COLO668 (cell line): ENCODE measurements around the gene EXOC4.

Experiments
- DNase-seq: peaks from one replicate; lab custom pipeline; 2025; ENCODE audit not compliant: unreplicated experiment; lab: John Stamatoyannopoulos, UW

Gene EXOC4

GRCh38 chr7:133853706-133854276 lies 600.9 kb downstream of the EXOC4 start:
- peak; percentile 47 for DNase-seq

GRCh38 chr7:133854739-133855138 lies 601.9 kb downstream of the EXOC4 start:
- no peak for DNase-seq

GRCh38 chr7:133857376-133858119 lies 604.7 kb downstream of the EXOC4 start:
- no peak for DNase-seq

GRCh38 chr7:133858311-133858710 lies 605.4 kb downstream of the EXOC4 start:
- DNase-seq = no peak

- DNase-seq = peak; percentile 56
Observed at GRCh38 chr7:133859231-133859630, 606.4 kb downstream of the EXOC4 start.

- no peak for DNase-seq
Observed at GRCh38 chr7:133859871-133860450, 607.1 kb downstream of the EXOC4 start.

- DNase-seq = no peak
Observed at GRCh38 chr7:133860628-133861335, 607.9 kb downstream of the EXOC4 start.

GRCh38 chr7:133861876-133862275 lies 609.0 kb downstream of the EXOC4 start:
- DNase-seq = no peak

- DNase-seq = peak; percentile 24
Observed at GRCh38 chr7:133863362-133864061, 610.6 kb downstream of the EXOC4 start.

- DNase-seq = no peak
Observed at GRCh38 chr7:133869556-133869955, 616.7 kb downstream of the EXOC4 start.

GRCh38 chr7:133871757-133872156 lies 618.9 kb downstream of the EXOC4 start:
- DNase-seq = no peak

GRCh38 chr7:133873187-133873586 lies 620.3 kb downstream of the EXOC4 start:
- no peak for DNase-seq

- no peak for DNase-seq
Observed at GRCh38 chr7:133873631-133874030, 620.8 kb downstream of the EXOC4 start.

GRCh38 chr7:133883591-133883990 lies 630.7 kb downstream of the EXOC4 start:
- DNase-seq = no peak

- no peak for DNase-seq
Observed at GRCh38 chr7:133885213-133885612, 632.3 kb downstream of the EXOC4 start.

GRCh38 chr7:133886086-133886485 lies 633.2 kb downstream of the EXOC4 start:
- no peak for DNase-seq

GRCh38 chr7:133886797-133887196 lies 633.9 kb downstream of the EXOC4 start:
- no peak for DNase-seq

- no peak for DNase-seq
Observed at GRCh38 chr7:133887459-133887858, 634.6 kb downstream of the EXOC4 start.

- no peak for DNase-seq
Observed at GRCh38 chr7:133888061-133888930, 635.4 kb downstream of the EXOC4 start.

- no peak for DNase-seq
Observed at GRCh38 chr7:133904776-133905175, 651.9 kb downstream of the EXOC4 start.
